K562 (cell line): ENCODE measurements around the gene SYK. TPM values are rescaled to one million over a fixed set of nuclear protein-coding genes. Genes with fewer than 3 reads are reported as not detected.

Experiments
- ATAC-seq: fragments of 200-7000 bp; cut with Tn5 transposase; 3 replicates; pipeline ENCODE4 v1.9.1; 2020; ENCODE audit warnings: moderate library complexity
- BruUV-seq: library from RNA; stranded (reverse); fragments of 400-500 nt; replicated peaks from 2 replicates; lab custom pipeline; 2021; lab: Mats Ljungman, UMichigan
- CTCF ChIA-PET: fragments of 300-600 bp; formaldehyde crosslinking; extraction: SDS; loops from one replicate; lab custom pipeline; 2021; ENCODE audit warnings: low intra/inter-chr PET ratio; lab: Yijun Ruan, JAX
- POLR2A ChIA-PET: fragments of 300-600, 350-650 bp; sonication (Branson Sonifier 250); formaldehyde crosslinking; extraction: SDS; loops from one replicate; lab custom pipeline; 2021; ENCODE audit warnings: antibody characterized with exemption, inconsistent platforms; lab: Yijun Ruan, JAX
- DNase-seq, 4 experiments: peaks; one replicate each; pipeline versions ENCODE4 v3.0.0 to v3.0.0-alpha.2; 2011 to 2018; ENCODE audit warnings: low spot score in 3 of 4, mixed read lengths in 3 of 4; ENCODE audit errors: extremely low read depth in 1 of 4
- FAIRE-seq: peaks from 2 replicates; lab custom pipeline; 2011; peaks lifted over from hg19 to GRCh38; lab: Jason Lieb, UNC
- H2AFZ ChIP-seq: 2 replicates; pipeline ENCODE4 v1.6.0; 2011; ENCODE audit warnings: low read depth, low read length, control low read depth, inconsistent platforms
- H3K27ac ChIP-seq: fragments of 200-600 bp; 3 replicates; pipeline ENCODE4 v1.8.0; 2011; ENCODE audit warnings: low read depth, mild to moderate bottlenecking, control low read depth, inconsistent platforms, low read length, moderate library complexity, mixed read lengths; ENCODE audit errors: extremely low read depth
- H3K27me3 ChIP-seq, 2 experiments: fragments of 300-600 bp in 1 of 2; 2 replicates in 1 of 2; 3 replicates in 1 of 2; pipeline versions ENCODE4 v1.6.0 to v1.8.0; 2011; ENCODE audit warnings: inconsistent platforms in 2 of 2, low read length in 2 of 2, mild to moderate bottlenecking in 1 of 2, mixed read lengths in 1 of 2, moderate library complexity in 1 of 2; ENCODE audit not compliant: control insufficient read depth in 2 of 2, insufficient read depth in 2 of 2
- H3K36me3 ChIP-seq: fragments of 300-600 bp; 3 replicates; pipeline ENCODE4 v1.8.0; 2011; ENCODE audit warnings: mild to moderate bottlenecking, low read length, inconsistent platforms; ENCODE audit not compliant: control insufficient read depth, insufficient read depth
- H3K4me1 ChIP-seq, 2 experiments: fragments of 200-600 bp in 1 of 2; replicated peaks in 1 of 2; 2 replicates in 1 of 2; 3 replicates in 1 of 2; pipeline versions ENCODE4 v1.5.1 to v1.8.0; 2011; ENCODE audit warnings: inconsistent platforms in 2 of 2, low read length in 2 of 2, mild to moderate bottlenecking in 1 of 2, mixed read lengths in 1 of 2, moderate library complexity in 1 of 2; ENCODE audit not compliant: control insufficient read depth in 2 of 2, insufficient read depth in 2 of 2
- H3K4me2 ChIP-seq: 2 replicates; pipeline ENCODE4 v1.6.1; 2011; ENCODE audit warnings: low read length, control low read depth, inconsistent platforms, mixed read lengths; ENCODE audit not compliant: insufficient read depth
- H3K4me3 ChIP-seq: fragments of 200-600 bp; sonication (generic), shearing (Covaris generic); 2 replicates; pipeline ENCODE4 v1.5.1; 2016; ENCODE audit warnings: control low read depth, inconsistent platforms
- H3K79me2 ChIP-seq: fragments of 200-600 bp; 3 replicates; pipeline ENCODE4 v1.8.0; 2011; ENCODE audit warnings: low read length, inconsistent platforms; ENCODE audit not compliant: control insufficient read depth, insufficient read depth
- H3K9ac ChIP-seq, 2 experiments: 2 replicates each; pipeline versions ENCODE4 v1.6.0 to v1.6.1; 2011; ENCODE audit warnings: low read depth in 2 of 2, low read length in 2 of 2, control low read depth in 1 of 2, inconsistent platforms in 1 of 2, mild to moderate bottlenecking in 1 of 2, mixed read lengths in 1 of 2; ENCODE audit not compliant: insufficient read depth in 1 of 2
- H3K9me1 ChIP-seq: one replicate; pipeline ENCODE4 v1.6.0; 2011; ENCODE audit warnings: inconsistent platforms, mild to moderate bottlenecking, low read length, moderate library complexity; ENCODE audit not compliant: control insufficient read depth, insufficient read depth
- H3K9me3 ChIP-seq: replicated peaks from 2 replicates; pipeline ENCODE4 v1.5.1; 2011; ENCODE audit warnings: low read depth, low read length, inconsistent platforms; ENCODE audit not compliant: control insufficient read depth, insufficient read depth
- H4K20me1 ChIP-seq: replicated peaks from 2 replicates; pipeline ENCODE4 v1.6.1; 2011; ENCODE audit warnings: low read length, inconsistent platforms, mixed read lengths; ENCODE audit not compliant: control insufficient read depth, insufficient read depth
- BHLHE40 ChIP-seq: IDR thresholded peaks from 2 replicates; pipeline ENCODE4 v1.6.1; 2011; ENCODE audit warnings: low read length, improper control_type of control experiment
- BRCA1 ChIP-seq, 2 experiments: fragments of 450-650 bp in 1 of 2; sonication (generic) in 1 of 2; formaldehyde crosslinking in 1 of 2; IDR thresholded peaks; 2 replicates each; pipeline versions ENCODE4 v1.5.0 to v1.6.1; 2017 to 2020; ENCODE audit warnings: mild to moderate bottlenecking in 1 of 2, missing genetic modification reagents in 1 of 2
- CBX5 ChIP-seq: IDR thresholded peaks from 2 replicates; pipeline ENCODE4 v1.6.1; 2014; ENCODE audit warnings: low read depth, borderline replicate concordance
- E2F3 ChIP-seq: fragments of 250-450 bp; sonication (Bioruptor Pico); IDR thresholded peaks from 2 replicates; pipeline ENCODE4 v1.4.0; 2020; ENCODE audit warnings: mild to moderate bottlenecking
- EGR1 ChIP-seq: fragments of 450-650 bp; conservative IDR thresholded peaks from 2 replicates; pipeline ENCODE4 v1.6.1; 2017; ENCODE audit warnings: mild to moderate bottlenecking
- FOXA1 ChIP-seq: fragments of 450-650 bp; IDR thresholded peaks from 2 replicates; pipeline ENCODE4 v1.6.1; 2016; ENCODE audit warnings: mild to moderate bottlenecking, borderline replicate concordance
- FOXM1 ChIP-seq, 2 experiments: fragments of 450-650 bp in 1 of 2; sonication (generic) in 1 of 2; formaldehyde crosslinking in 1 of 2; IDR thresholded peaks; 2 replicates each; pipeline versions ENCODE4 v1.6.1 to v1.9.0; 2017 to 2022; ENCODE audit warnings: low read depth in 2 of 2, mild to moderate bottlenecking in 2 of 2, missing genetic modification reagents in 1 of 2, moderate library complexity in 1 of 2
- HNRNPLL ChIP-seq: fragments of 200-400 bp; formaldehyde crosslinking; IDR thresholded peaks from 2 replicates; pipeline ENCODE4 v1.6.1; 2017; ENCODE audit warnings: low read length, low read depth, mild to moderate bottlenecking; ENCODE audit not compliant: poor library complexity, severe bottlenecking
- HSF4 ChIP-seq: fragments of 250-450 bp; sonication (Bioruptor Pico); IDR thresholded peaks from 2 replicates; pipeline ENCODE4 v2.1.2; 2022; ENCODE audit warnings: mild to moderate bottlenecking, moderate library complexity, borderline replicate concordance
- JUND ChIP-seq, 2 experiments: IDR thresholded peaks; 2 replicates in 1 of 2; 3 replicates in 1 of 2; pipeline ENCODE4 v1.6.1; 2011; ENCODE audit warnings: borderline replicate concordance in 2 of 2, low read depth in 2 of 2, low read length in 2 of 2, improper control_type of control experiment in 1 of 2, missing biosample characterization in 1 of 2, missing genetic modification characterization in 1 of 2, missing genetic modification reagents in 1 of 2
- KAT8 ChIP-seq: fragments of 450-650 bp; IDR thresholded peaks from 2 replicates; pipeline ENCODE4 v1.6.1; 2016; ENCODE audit warnings: low read depth, mild to moderate bottlenecking
- NFIX ChIP-seq: fragments of 250-450 bp; sonication (Bioruptor Pico); IDR thresholded peaks from 2 replicates; pipeline ENCODE4 v1.4.0; 2020; ENCODE audit warnings: low read depth, mild to moderate bottlenecking, moderate library complexity
- PHB ChIP-seq: fragments of 250-450 bp; sonication (Bioruptor Pico); IDR thresholded peaks from 2 replicates; pipeline ENCODE4 v1.5.0; 2021
- RFX5 ChIP-seq: IDR thresholded peaks from 2 replicates; pipeline ENCODE4 v1.6.1; 2011; ENCODE audit warnings: low read depth, mild to moderate bottlenecking, improper control_type of control experiment, low read length
- SAP30 ChIP-seq: fragments of 200-600 bp; sonication (generic); IDR thresholded peaks from 2 replicates; pipeline ENCODE4 v1.6.1; 2012; ENCODE audit warnings: borderline replicate concordance, low read depth, mild to moderate bottlenecking, moderate library complexity, low read length, control low read depth, inconsistent platforms; ENCODE audit not compliant: insufficient read depth, poor library complexity, severe bottlenecking
- SETDB1 ChIP-seq: IDR thresholded peaks from one replicate; pipeline ENCODE4 v1.6.1; 2012; ENCODE audit warnings: low read length, control low read depth, inconsistent platforms
- SP1 ChIP-seq: sonication (generic); formaldehyde crosslinking; IDR thresholded peaks from 2 replicates; pipeline ENCODE4 v1.8.1; 2022; ENCODE audit warnings: mild to moderate bottlenecking, missing genetic modification reagents
- TSC22D4 ChIP-seq: fragments of 450-650 bp; IDR thresholded peaks from 2 replicates; pipeline ENCODE4 v1.6.1; 2016; ENCODE audit warnings: missing genetic modification characterization, missing biosample characterization, control low read depth
- ZNF609 ChIP-seq: sonication (generic); formaldehyde crosslinking; IDR thresholded peaks from 2 replicates; pipeline ENCODE4 v1.8.1; 2023; ENCODE audit warnings: missing genetic modification reagents, mild to moderate bottlenecking, borderline replicate concordance
- WGBS: fragments of 100-300 bp; shearing (Covaris generic); methylation state at CpG from one replicate; pipeline ENCODE4 v1.1.6; 2016; ENCODE audit warnings: low coverage, mixed read lengths; ENCODE audit not compliant: insufficient coverage; ENCODE audit errors: missing lambda C conversion rate; 5-methylcytosine and 5-hydroxymethylcytosine counted together
- in situ Hi-C: fragments of 300-500 bp; cut with MboI; formaldehyde crosslinking; loops from 4 replicates; pipeline ENCODE4 v1.15.0; 2018; ENCODE audit warnings: inconsistent platforms, mixed read lengths
- intact Hi-C: fragments of 100-400 bp; cut with micrococcal nuclease; formaldehyde crosslinking; loops from 2 replicates; pipeline ENCODE4 v1.14.2; 2022
- polyA plus RNA-seq, 8 experiments: library from polyadenylated mRNA; depleted of rRNA in 4 of 8; stranded (reverse) in 5 of 8; unstranded in 3 of 8; fragments of >200 nt; fragmentation: Nextera tagmentation in 2 of 8; fragmentation: Illumina TruSeq in 1 of 8; extraction: Ambion mirVana in 2 of 8; extraction: Trizol in 1 of 8; gene quantifications; 2 replicates each; pipeline versions ENCODE4 v1.2.1 to v1.2.3, GENCODE V29; 2011 to 2014; ENCODE audit warnings: inconsistent platforms in 1 of 8, missing spikeins in 1 of 8
- total RNA-seq, 7 experiments: library from RNA; depleted of rRNA in 6 of 7; stranded (reverse); fragments of >200 nt in 6 of 7; fragmentation: Illumina TruSeq in 2 of 7; extraction: Trizol in 2 of 7; gene quantifications; 2 replicates each; pipeline versions ENCODE4 v1.2.1 to v1.2.3, GENCODE V29; 2011 to 2021; ENCODE audit warnings: low replicate concordance in 1 of 7

The SYK gene
- total and polyA plus RNA-seq, 9 of the 15 experiments (the other 6 are each of a cell fraction or from before 2014, with no cell fraction given) = 3.9 to 32.7 (median 16.7) TPM

GRCh38 chr9:90933468-90933867 lies 131.8 kb downstream of the SYK start (continued):
- TF ChIP-seq BHLHE40 = no peak
- no peak for TF ChIP-seq HNRNPLL
- TF ChIP-seq RFX5 = no peak
- no peak for TF ChIP-seq HSF4 (CRISPR knock-in tag)
- TF ChIP-seq PHB (CRISPR knock-in tag) = no peak
- TF ChIP-seq SETDB1 = no peak
- TF ChIP-seq FOXA1 = no peak
- TF ChIP-seq CBX5 = no peak
- TF ChIP-seq KAT8 = no peak
- TF ChIP-seq FOXM1 (IDR thresholded peaks at IDR 0.05; ENCODE audit: low read depth) = no peak
- no peak for TF ChIP-seq FOXM1 (CRISPR knock-in tag; IDR thresholded peaks at IDR 0.05; ENCODE audit: low read depth)
- TF ChIP-seq JUND (IDR thresholded peaks at IDR 0.05; ENCODE audit: borderline replicate concordance, low read depth, low read length) = no peak
- TF ChIP-seq JUND (tag; IDR thresholded peaks at IDR 0.05; ENCODE audit: borderline replicate concordance, low read depth, low read length) = no peak
- no peak for TF ChIP-seq BRCA1 (IDR thresholded peaks at IDR 0.05)
- TF ChIP-seq BRCA1 (CRISPR knock-in tag; IDR thresholded peaks at IDR 0.05) = no peak
- no peak for TF ChIP-seq NFIX (CRISPR knock-in tag)

GRCh38 chr9:90939351-90939750 lies 137.7 kb downstream of the SYK start:
- no peaks in the 10 kb centered on the region for H3K36me3 ChIP-seq
- H3K9me3 ChIP-seq = no peaks in the 10 kb centered on the region
- no peak for FAIRE-seq
- no peaks in the 10 kb centered on the region for H4K20me1 ChIP-seq
- H3K27ac ChIP-seq = no peak overlapping the region
- no peak for DNase-seq
- H3K4me1 ChIP-seq = no peaks in the 10 kb centered on the region
- no peak for ATAC-seq
- ChIA-PET POLR2A (no interaction called here), CTCF (no interaction called here)
- H3K4me2 ChIP-seq = no peak overlapping the region
- no peak overlapping the region for H3K9ac ChIP-seq
- no peaks in the 10 kb centered on the region for H3K9me1 ChIP-seq
- BruUV-seq = no TSS peak
- whole genome bisulfite sequencing = 0% methylated on average over 3 of the region's 3 CpGs
- intact Hi-C loops (no loop called here), in situ Hi-C loops (no loop called here)
- H3K4me3 ChIP-seq = no peak overlapping the region
- no peak overlapping the region for H2AFZ ChIP-seq
- H3K27me3 ChIP-seq = peaks cover 3 to 55% of the 10 kb centered on the region in 2 experiments; a peak in 3 of 5 replicates
- H3K79me2 ChIP-seq = no peaks in the 10 kb centered on the region
- TF ChIP-seq SP1 (no peak), SAP30 (no peak), TSC22D4 (tag) (no peak), EGR1 (no peak), E2F3 (CRISPR knock-in tag) (no peak), ZNF609 (CRISPR knock-in tag) (no peak)
